H1 (cell line): Measurements from ENCODE around the gene THPO. TPM values are rescaled to one million over a fixed set of nuclear protein-coding genes. Genes with fewer than 3 reads are reported as not detected.

Experiments used
- CTCF ChIA-PET: fragments of 300-600 bp; sonication (Branson Sonifier 250); formaldehyde crosslinking; loops from one replicate; lab custom pipeline; 2021; ENCODE audit not compliant: partially characterized antibody; lab: Charles Lee
- POLR2A ChIA-PET: fragments of 300-600 bp; sonication (Branson Sonifier 250); formaldehyde crosslinking; loops from one replicate; lab custom pipeline; 2021; ENCODE audit warnings: inconsistent platforms; ENCODE audit not compliant: partially characterized antibody; lab: Charles Lee
- DNase-seq, 2 experiments: peaks; one replicate each; pipeline versions ENCODE4 v3.0.0 to v3.0.0-alpha.2; 2010 to 2022; ENCODE audit warnings: low spot score in 2 of 2, low read depth in 1 of 2, mixed read lengths in 1 of 2
- FAIRE-seq: peaks from 2 replicates; lab custom pipeline; 2011; peaks lifted over from hg19 to GRCh38; lab: Jason Lieb, UNC
- H2AFZ ChIP-seq: 2 replicates; pipeline ENCODE4 v1.8.1; 2012; ENCODE audit warnings: low read length, inconsistent platforms
- H2AK5ac ChIP-seq: 2 replicates; pipeline ENCODE4 v1.6.1; 2013; ENCODE audit warnings: low read depth, low read length
- H2BK120ac ChIP-seq: replicated peaks from 2 replicates; pipeline ENCODE3; 2013; ENCODE audit warnings: low read depth, low read length, inconsistent platforms
- H2BK12ac ChIP-seq: 2 replicates; pipeline ENCODE4 v1.6.1; 2013; ENCODE audit warnings: low read depth, low read length
- H2BK15ac ChIP-seq: 2 replicates; pipeline ENCODE4 v1.6.1; 2013; ENCODE audit warnings: low read length
- H2BK20ac ChIP-seq: 2 replicates; pipeline ENCODE4 v1.6.1; 2013; ENCODE audit warnings: low read length
- H2BK5ac ChIP-seq: 2 replicates; pipeline ENCODE4 v1.6.1; 2013; ENCODE audit warnings: low read depth, low read length
- H3K14ac ChIP-seq: 2 replicates; pipeline ENCODE4 v1.6.1; 2013; ENCODE audit warnings: inconsistent platforms; ENCODE audit not compliant: insufficient read length
- H3K18ac ChIP-seq: 2 replicates; pipeline ENCODE4 v1.6.1; 2013; ENCODE audit warnings: low read length; ENCODE audit errors: extremely low read depth
- H3K23ac ChIP-seq: 2 replicates; pipeline ENCODE4 v1.6.1; 2013; ENCODE audit warnings: inconsistent platforms; ENCODE audit not compliant: insufficient read length
- H3K23me2 ChIP-seq: 2 replicates; pipeline ENCODE4 v1.6.1; 2013; ENCODE audit warnings: low read depth, low read length
- H3K27ac ChIP-seq: 2 replicates; pipeline ENCODE4 v1.6.1; 2011; ENCODE audit warnings: low read depth, low read length, inconsistent platforms
- H3K27me3 ChIP-seq, 4 experiments: replicated peaks in 1 of 4; 1 replicate in 1 of 4; 2 replicates in 3 of 4; pipeline versions ENCODE4 v1.6.1 to v1.8.1; 2011 to 2013; ENCODE audit warnings: low read length in 3 of 4, mild to moderate bottlenecking in 3 of 4, inconsistent platforms in 2 of 4, mixed read lengths in 2 of 4, moderate library complexity in 1 of 4; ENCODE audit not compliant: control insufficient read depth in 3 of 4, insufficient read depth in 3 of 4; ENCODE audit errors: extremely low read depth in 1 of 4
- H3K36me3 ChIP-seq, 4 experiments: 2 replicates each; pipeline versions ENCODE4 v1.6.1 to v1.8.1; 2011 to 2013; ENCODE audit warnings: mild to moderate bottlenecking in 4 of 4, low read length in 3 of 4, moderate library complexity in 2 of 4, control low read depth in 1 of 4, inconsistent platforms in 1 of 4; ENCODE audit not compliant: insufficient read depth in 4 of 4, control insufficient read depth in 2 of 4
- H3K4ac ChIP-seq: replicated peaks from 2 replicates; pipeline ENCODE3; 2013; ENCODE audit warnings: low read length, low read depth, mixed read lengths, inconsistent platforms; ENCODE audit not compliant: insufficient read length
- H3K4me1 ChIP-seq, 4 experiments: replicated peaks in 1 of 4; 1 replicate in 1 of 4; 2 replicates in 3 of 4; pipeline versions ENCODE4 v1.6.1 to v1.8.1; 2011 to 2013; ENCODE audit warnings: low read length in 3 of 4, inconsistent platforms in 2 of 4, mixed read lengths in 1 of 4; ENCODE audit not compliant: insufficient read depth in 4 of 4, control insufficient read depth in 3 of 4
- H3K4me2 ChIP-seq, 2 experiments: 2 replicates each; pipeline versions ENCODE4 v1.6.1 to v1.8.1; 2011 to 2013; ENCODE audit warnings: low read depth in 2 of 2, low read length in 2 of 2, control low read depth in 1 of 2, inconsistent platforms in 1 of 2, mild to moderate bottlenecking in 1 of 2; ENCODE audit not compliant: insufficient read depth in 1 of 2
- H3K4me3 ChIP-seq, 4 experiments: fragments of 200-600, 300-600 bp in 1 of 4; sonication (generic), shearing (Covaris generic), sonication (Bioruptor Twin) in 1 of 4; 2 replicates each; pipeline versions ENCODE4 v1.5.1 to v1.8.1; 2011 to 2016; ENCODE audit warnings: low read length in 4 of 4, low read depth in 3 of 4, control low read depth in 2 of 4, inconsistent platforms in 2 of 4, mild to moderate bottlenecking in 2 of 4, mixed read lengths in 1 of 4, moderate library complexity in 1 of 4; ENCODE audit not compliant: insufficient read depth in 2 of 4; ENCODE audit errors: extremely low read depth in 1 of 4
- H3K56ac ChIP-seq: replicated peaks from 2 replicates; pipeline ENCODE3; 2013; ENCODE audit warnings: low read depth, mild to moderate bottlenecking, mixed read lengths, low read length, inconsistent platforms; ENCODE audit not compliant: insufficient read length
- H3K79me1 ChIP-seq: 2 replicates; pipeline ENCODE4 v1.6.1; 2013; ENCODE audit warnings: low read depth, low read length, control low read depth
- H3K79me2 ChIP-seq, 2 experiments: 2 replicates each; pipeline versions ENCODE4 v1.6.1 to v1.8.1; 2012 to 2013; ENCODE audit warnings: low read length in 2 of 2, mild to moderate bottlenecking in 2 of 2, inconsistent platforms in 1 of 2; ENCODE audit not compliant: insufficient read depth in 2 of 2, control insufficient read depth in 1 of 2
- H3K9ac ChIP-seq, 4 experiments: replicated peaks in 1 of 4; 1 replicate in 1 of 4; 2 replicates in 3 of 4; pipeline versions ENCODE4 v1.6.1 to v1.8.1; 2011 to 2013; ENCODE audit warnings: low read depth in 3 of 4, low read length in 3 of 4, control low read depth in 2 of 4, mild to moderate bottlenecking in 2 of 4, moderate library complexity in 2 of 4, inconsistent platforms in 1 of 4; ENCODE audit errors: extremely low read depth in 1 of 4
- H3K9me3 ChIP-seq, 2 experiments: 2 replicates each; pipeline versions ENCODE4 v1.6.1 to v1.8.1; 2012 to 2013; ENCODE audit warnings: mild to moderate bottlenecking in 2 of 2, moderate library complexity in 2 of 2, control low read depth in 1 of 2, inconsistent platforms in 1 of 2, low read depth in 1 of 2, low read length in 1 of 2, mixed read lengths in 1 of 2; ENCODE audit not compliant: insufficient read depth in 2 of 2
- H4K20me1 ChIP-seq, 2 experiments: replicated peaks in 1 of 2; 2 replicates each; pipeline versions ENCODE3 to v1.8.1; 2011 to 2013; ENCODE audit warnings: inconsistent platforms in 2 of 2, low read length in 2 of 2, mild to moderate bottlenecking in 1 of 2; ENCODE audit not compliant: insufficient read depth in 2 of 2, control insufficient read depth in 1 of 2
- H4K5ac ChIP-seq: 2 replicates; pipeline ENCODE4 v1.6.1; 2013; ENCODE audit warnings: low read length, low read depth, mixed read lengths, inconsistent platforms; ENCODE audit not compliant: insufficient read length
- H4K8ac ChIP-seq: 2 replicates; pipeline ENCODE4 v1.8.0; 2013; ENCODE audit warnings: mild to moderate bottlenecking, moderate library complexity, low read length, inconsistent platforms; ENCODE audit not compliant: insufficient read depth; ENCODE audit errors: extremely low read depth
- H4K91ac ChIP-seq: replicated peaks from 2 replicates; pipeline ENCODE3; 2013; ENCODE audit warnings: low read length, mixed read lengths, inconsistent platforms; ENCODE audit not compliant: insufficient read length
- BCL11A ChIP-seq, 2 experiments: IDR thresholded peaks; one replicate each; pipeline ENCODE4 v1.6.1; 2011; ENCODE audit warnings: low read depth in 2 of 2, low read length in 2 of 2, mild to moderate bottlenecking in 2 of 2
- E2F6 ChIP-seq: IDR thresholded peaks from 2 replicates; pipeline ENCODE4 v1.6.1; 2012; ENCODE audit warnings: inconsistent platforms
- EZH2 ChIP-seq: fragments of 200-600 bp; sonication (generic); IDR thresholded peaks from 2 replicates; pipeline ENCODE4 v1.7.1; 2012; ENCODE audit warnings: low read depth, mild to moderate bottlenecking, moderate library complexity, low read length, inconsistent platforms; ENCODE audit not compliant: severe bottlenecking
- GABPA ChIP-seq: IDR thresholded peaks from 2 replicates; pipeline ENCODE4 v1.6.1; 2011; ENCODE audit warnings: mild to moderate bottlenecking, low read length, moderate library complexity, borderline replicate concordance; ENCODE audit not compliant: insufficient read depth
- HDAC6 ChIP-seq: IDR thresholded peaks from one replicate; pipeline ENCODE4 v1.7.1; 2012; ENCODE audit warnings: low read depth, mild to moderate bottlenecking, inconsistent platforms, low read length, moderate library complexity
- JUN ChIP-seq: IDR thresholded peaks from 2 replicates; pipeline ENCODE4 v1.6.1; 2011; ENCODE audit warnings: low read depth, mild to moderate bottlenecking, improper control_type of control experiment, low read length
- KDM4A ChIP-seq: IDR thresholded peaks from one replicate; pipeline ENCODE4 v1.7.1; 2012; ENCODE audit warnings: low read depth, mild to moderate bottlenecking, moderate library complexity, low read length, inconsistent platforms; ENCODE audit not compliant: severe bottlenecking
- NRF1 ChIP-seq: IDR thresholded peaks from 2 replicates; pipeline ENCODE4 v1.6.1; 2011; ENCODE audit warnings: mild to moderate bottlenecking, low read depth, low read length, improper control_type of control experiment
- SIX5 ChIP-seq: IDR thresholded peaks from 2 replicates; pipeline ENCODE4 v1.6.1; 2011; ENCODE audit warnings: mild to moderate bottlenecking, low read depth, low read length
- TBP ChIP-seq: IDR thresholded peaks from 2 replicates; pipeline ENCODE4 v1.6.1; 2011; ENCODE audit warnings: low read depth, low read length, improper control_type of control experiment
- WGBS, 2 experiments: shearing (Covaris generic) in 1 of 2; methylation state at CpG; one replicate each; pipeline versions ENCODE4 v1.1.6 to v1.1.7; 2013 to 2015; ENCODE audit warnings: low lambda C conversion rate in 2 of 2, mixed read lengths in 2 of 2, inconsistent platforms in 1 of 2, low coverage in 1 of 2, missing lambda C conversion rate in 1 of 2; ENCODE audit not compliant: insufficient replicate concordance in 2 of 2, insufficient coverage in 1 of 2, insufficient read length in 1 of 2; ENCODE audit errors: extremely low coverage in 1 of 2, missing lambda C conversion rate in 1 of 2; 5-methylcytosine and 5-hydroxymethylcytosine counted together
- polyA plus RNA-seq, 7 experiments: library from polyadenylated mRNA; depleted of rRNA in 3 of 7; stranded (reverse) in 5 of 7; unstranded in 2 of 7; fragments of >200 nt in 5 of 7; fragments of 200-250 nt in 2 of 7; gene quantifications; 1 replicate in 5 of 7; 2 replicates in 1 of 7; 4 replicates in 1 of 7; pipeline versions ENCODE4 v1.2.1 to v1.2.3, GENCODE V29; 2011 to 2013; ENCODE audit warnings: missing spikeins in 2 of 7, mixed read lengths in 2 of 7
- total RNA-seq: library from RNA; stranded (reverse); fragmentation: NEBNext Ultra II Directional; extraction: Animal tissue kit (Norgen Biotek cat#: 25700); gene quantifications from 2 replicates; pipeline ENCODE4 v1.2.1, GENCODE V29; 2021

THPO gene
- total and polyA plus RNA-seq, 2 of the 8 experiments (the other 6 are each of a cell fraction or from before 2014, with no cell fraction given): 0.82 to 1.2 TPM

- POLR2A ChIA-PET: interaction anchor here (0.6 to 1.7 kb wide), 6 partner anchors 8 to 769 kb away, joined by 3 to 4 read pairs (median 4); partner anchors contain the start of gene FAM131A
- Histone ChIP-seq H2BK12ac (no peak overlapping the region; the same call in 1 of the 2 replicates), H4K5ac (no peak overlapping the region), H3K27me3 (peaks cover 31 to 55% (median 49%) of the 10 kb centered on the region in 4 experiments), H4K8ac (peak overlapping the region; percentile 58; the same call in 1 of the 2 replicates), H2BK20ac (no peak overlapping the region), H3K79me2 (no peaks in the 10 kb centered on the region), H2AFZ (no peak overlapping the region), H2AK5ac (no peak overlapping the region), H4K91ac (no peak overlapping the region), H3K4ac (no peak overlapping the region), H3K79me1 (no peaks in the 10 kb centered on the region), H2BK15ac (no peak overlapping the region), H3K23ac (no peak overlapping the region), H3K23me2 (peaks cover 15% of the 10 kb centered on the region; the same call in 1 of the 2 replicates), H3K4me1 (peaks cover 0 to 33% (median 25%) of the 10 kb centered on the region in 4 experiments; a peak in 6 of 7 replicates), H2BK120ac (no peak overlapping the region), H3K9me3 (no peaks in the 10 kb centered on the region), H3K27ac (no peak overlapping the region), H3K4me3 (peak overlapping the region; percentile 52 to 71 (median 55)), H3K18ac (no peak overlapping the region), H3K14ac (no peak overlapping the region), H4K20me1 (peaks cover 2 to 9% of the 10 kb centered on the region in 2 experiments), H3K4me2 (peak overlapping the region; percentile 93 to 97), H3K9ac (no peak overlapping the region), H3K56ac (no peak overlapping the region), H2BK5ac (no peak overlapping the region), H3K36me3 (no peaks in the 10 kb centered on the region)
- CTCF ChIA-PET: interaction anchor here (0.8 to 8.3 kb wide), 12 partner anchors 8 to 176 kb away, joined by 3 to 78 read pairs (median 4); no protein-coding TSS in a partner anchor
- 8% methylated on average over 51 of the region's 55 CpGs; no CpG with 5 or more reads in 1 of the 2 experiments for WGBS, 2 experiments
- no peak for DNase-seq
- FAIRE-seq: no peak
- TF ChIP-seq GABPA: peak; percentile 18; the same call in 1 of the 2 replicates
- no peak for TF ChIP-seq JUN
- TF ChIP-seq E2F6: peak; percentile 64
- no peak for TF ChIP-seq BCL11A (IDR thresholded peaks at IDR 0.05; ENCODE audit: low read depth in 2 of 2, low read length in 2 of 2)
- no peak for TF ChIP-seq TBP
- TF ChIP-seq SIX5: no peak
- peak; percentile 48 for TF ChIP-seq KDM4A
- TF ChIP-seq EZH2: peak; percentile 88
- TF ChIP-seq NRF1: no peak
- no peak for TF ChIP-seq HDAC6
Measured at GRCh38 chr3:184381261-184382224, 3.5 kb upstream of the THPO start.
